GM10266 (cell line): ENCODE data around the gene OSER1.
"Not testable (repeated sequence)": the region's sequence is repeated elsewhere in the genome, so short reads cannot be mapped to it uniquely, and the experiment has no call there.

Experiments used
- DNase-seq: peaks from one replicate; pipeline ENCODE4 v3.0.0; 2012; ENCODE audit errors: extremely low spot score
- TF ChIP-seq, protein P1 (sequence below): IDR thresholded peaks from 2 replicates; pipeline ENCODE4 v1.5.1; 2012; ENCODE audit warnings: mild to moderate bottlenecking, low read depth; ENCODE audit not compliant: control insufficient read depth, insufficient read depth; ENCODE audit errors: missing control alignments

Gene OSER1

DNA sequence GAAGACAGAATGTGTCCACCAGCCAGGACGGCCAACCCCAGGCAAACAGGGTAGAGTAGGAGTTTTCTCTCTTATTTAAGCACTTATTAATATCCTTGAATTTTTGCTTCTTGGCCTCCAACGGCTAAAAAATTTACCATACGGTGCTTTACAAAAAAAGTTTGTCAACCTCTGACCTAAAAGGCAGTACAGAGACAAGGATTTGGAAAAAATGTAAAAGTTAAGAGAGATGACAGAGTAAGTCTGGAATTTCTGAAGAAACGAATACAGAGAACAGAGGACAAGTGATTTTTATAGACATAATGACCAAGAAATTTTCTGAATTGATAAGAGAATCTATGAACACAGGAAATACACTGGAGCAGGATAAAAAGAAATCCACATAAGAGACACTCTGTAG, 10.2 kb downstream of the OSER1 start:
- no peak for DNase-seq
- TF ChIP-seq, protein P1, sequence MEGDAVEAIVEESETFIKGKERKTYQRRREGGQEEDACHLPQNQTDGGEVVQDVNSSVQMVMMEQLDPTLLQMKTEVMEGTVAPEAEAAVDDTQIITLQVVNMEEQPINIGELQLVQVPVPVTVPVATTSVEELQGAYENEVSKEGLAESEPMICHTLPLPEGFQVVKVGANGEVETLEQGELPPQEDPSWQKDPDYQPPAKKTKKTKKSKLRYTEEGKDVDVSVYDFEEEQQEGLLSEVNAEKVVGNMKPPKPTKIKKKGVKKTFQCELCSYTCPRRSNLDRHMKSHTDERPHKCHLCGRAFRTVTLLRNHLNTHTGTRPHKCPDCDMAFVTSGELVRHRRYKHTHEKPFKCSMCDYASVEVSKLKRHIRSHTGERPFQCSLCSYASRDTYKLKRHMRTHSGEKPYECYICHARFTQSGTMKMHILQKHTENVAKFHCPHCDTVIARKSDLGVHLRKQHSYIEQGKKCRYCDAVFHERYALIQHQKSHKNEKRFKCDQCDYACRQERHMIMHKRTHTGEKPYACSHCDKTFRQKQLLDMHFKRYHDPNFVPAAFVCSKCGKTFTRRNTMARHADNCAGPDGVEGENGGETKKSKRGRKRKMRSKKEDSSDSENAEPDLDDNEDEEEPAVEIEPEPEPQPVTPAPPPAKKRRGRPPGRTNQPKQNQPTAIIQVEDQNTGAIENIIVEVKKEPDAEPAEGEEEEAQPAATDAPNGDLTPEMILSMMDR = no peak

DNA sequence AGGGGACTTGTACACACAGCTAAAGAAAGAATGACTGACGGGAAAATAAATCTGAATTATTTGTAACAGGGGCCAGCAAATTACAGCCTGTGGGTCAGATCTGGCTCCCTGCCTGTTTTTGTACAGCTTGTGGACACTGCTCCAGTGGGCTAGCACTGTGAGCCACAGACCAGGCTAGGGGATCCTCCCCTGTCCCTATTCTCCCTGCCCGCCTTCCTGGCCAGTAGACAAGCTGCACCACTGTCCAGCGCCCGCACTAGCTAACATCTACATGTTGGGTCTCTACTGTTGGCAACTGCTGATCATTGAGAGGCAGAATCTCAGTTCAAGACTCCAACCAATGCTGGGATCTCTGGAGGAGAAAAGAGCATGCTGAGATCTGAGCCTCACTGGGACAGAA, 10.7 kb downstream of the OSER1 start:
- no peak for DNase-seq
- TF ChIP-seq, protein P1 = no peak

DNA sequence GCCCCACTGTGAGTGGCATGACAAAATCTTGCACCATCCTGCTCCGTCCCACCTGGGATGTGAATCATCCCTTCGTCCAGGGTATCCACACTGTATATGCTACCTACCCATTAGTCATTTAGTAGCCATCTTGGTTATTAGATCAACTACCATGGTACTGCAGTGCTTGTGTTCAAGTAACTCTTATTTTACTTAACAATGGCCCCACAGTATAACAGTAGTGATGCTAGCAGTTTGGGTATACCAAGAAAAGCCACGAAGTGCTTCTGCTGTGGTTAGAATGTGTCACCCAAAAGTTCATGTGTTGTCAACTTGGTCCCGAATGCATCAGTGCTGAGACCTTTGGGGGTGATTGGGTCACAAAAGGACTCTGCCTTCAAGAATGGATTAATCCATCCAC, 11.7 kb downstream of the OSER1 start:
- TF ChIP-seq, protein P1 = no peak
- DNase-seq = no peak

DNA sequence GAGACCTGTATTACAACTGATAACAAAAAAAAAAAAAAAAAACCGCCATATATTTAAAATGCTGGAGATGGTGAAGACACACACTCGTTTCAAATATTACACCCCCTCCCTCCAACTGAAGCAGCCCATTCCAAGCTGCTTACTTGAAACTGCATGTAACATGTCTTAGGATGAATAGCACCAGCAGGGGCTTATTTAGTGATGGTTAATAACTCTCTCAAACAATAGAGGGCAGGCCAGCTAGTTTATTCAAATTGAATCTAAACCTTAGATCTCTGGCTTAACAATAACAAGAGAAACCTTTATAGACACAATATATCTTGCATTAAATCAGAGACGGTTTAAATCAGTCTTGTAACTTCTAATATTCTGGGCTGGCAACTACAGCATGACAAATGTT, 14.3 kb downstream of the OSER1 start:
- no peak for DNase-seq
- TF ChIP-seq, protein P1 = no peak

DNA sequence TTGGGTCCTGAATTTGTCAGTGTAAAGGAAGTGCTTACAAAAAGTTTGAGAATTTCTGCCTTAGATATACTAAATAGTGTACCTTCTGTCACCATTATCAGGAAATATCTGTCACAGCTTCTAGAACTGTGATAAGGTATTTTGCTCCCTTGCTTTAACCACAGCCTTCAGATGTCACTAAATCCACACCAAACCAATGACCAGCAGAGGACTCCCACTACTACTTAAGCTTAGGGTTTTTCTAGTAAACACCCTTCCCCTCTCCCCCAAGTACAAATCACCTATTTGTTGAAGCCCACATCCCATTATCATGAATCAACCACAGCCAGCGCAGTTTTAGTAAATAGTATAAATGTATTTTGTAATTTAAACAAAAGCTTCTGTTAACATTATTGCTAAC, 15.0 kb downstream of the OSER1 start:
- no peak for DNase-seq
- TF ChIP-seq, protein P1 = no peak

DNA sequence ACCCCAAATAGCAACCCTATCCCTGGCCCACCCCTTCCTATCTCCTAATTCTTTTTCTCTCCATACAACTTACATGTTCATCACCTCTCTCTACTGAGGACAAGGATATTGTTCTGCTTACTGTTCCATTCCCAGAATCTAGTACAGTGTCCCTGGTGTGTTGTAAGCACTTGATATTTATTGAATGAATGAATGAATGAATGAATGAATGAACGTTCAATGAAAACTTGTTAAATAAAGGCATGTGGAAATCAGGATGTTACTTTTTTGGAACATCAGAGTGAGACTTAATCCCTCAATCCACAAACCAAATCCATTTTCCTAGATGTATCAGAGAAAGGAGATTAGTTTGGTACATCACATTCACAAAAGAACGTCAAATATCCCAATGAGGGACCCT, 16.8 kb downstream of the OSER1 start:
- TF ChIP-seq, protein P1 = no peak

DNA sequence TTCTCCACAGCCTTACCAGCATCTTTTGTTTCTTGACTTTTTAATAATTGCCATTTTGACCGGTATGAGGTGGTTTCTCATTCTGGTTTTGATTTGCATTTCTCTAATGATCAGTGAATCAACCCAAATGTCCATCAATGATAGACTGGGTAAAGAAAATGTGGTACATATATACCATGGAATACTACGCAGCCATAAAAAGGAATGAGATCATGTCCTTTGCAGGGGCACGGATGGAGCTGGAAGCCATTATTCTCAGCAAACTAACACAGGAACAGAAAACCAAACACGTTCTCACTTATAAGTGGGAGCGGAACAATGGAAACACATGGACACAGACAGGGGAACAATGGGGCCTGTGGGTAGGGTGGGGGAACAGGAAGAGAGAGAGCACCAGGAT, 18.9 kb downstream of the OSER1 start:
- DNase-seq = not testable (repeated sequence)

More for the DNA sequence above, 16.8 kb downstream of the OSER1 start:
- no peak for DNase-seq

DNA sequence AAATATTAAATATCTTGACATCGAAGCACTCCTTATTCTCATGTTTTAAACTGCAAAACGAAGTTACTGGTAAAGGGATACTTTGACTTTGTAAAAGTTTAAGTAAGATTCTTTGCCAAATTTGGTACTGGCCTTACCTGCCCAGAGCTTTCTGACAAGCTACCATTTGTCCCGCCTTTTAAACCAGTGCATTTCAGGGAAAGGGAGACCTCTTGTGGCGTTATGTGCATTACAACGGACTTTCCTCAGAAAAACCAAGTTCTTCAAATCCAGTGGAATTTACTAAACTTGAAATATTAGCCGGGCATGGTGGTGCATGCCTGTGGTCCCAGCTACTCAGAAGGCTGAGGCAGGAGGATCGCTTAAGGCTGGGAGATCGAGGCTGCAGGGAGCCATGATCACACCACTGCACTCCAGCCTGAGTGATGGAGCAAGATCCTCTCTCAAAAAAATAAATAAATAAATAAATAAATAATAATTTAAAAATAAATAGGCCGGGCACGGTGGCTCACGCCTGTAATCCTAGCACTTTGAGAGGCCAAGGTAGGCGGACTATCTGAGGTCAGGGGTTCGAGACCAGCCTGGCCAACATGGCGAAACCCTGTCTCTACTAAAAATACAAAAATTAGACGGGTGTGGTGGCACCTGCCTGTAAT, 20.2 kb downstream of the OSER1 start:
- TF ChIP-seq, protein P1 = peak; percentile 73
- DNase-seq = peak; percentile 70
